Measurements from ENCODE around the gene CLK2. TPM values are rescaled to one million over a fixed set of nuclear protein-coding genes. Genes with fewer than 3 reads are reported as not detected.
A peak's percentile ranks its signal among the peaks of the same experiment; 100 is the strongest.
"Not testable (repeated sequence)": the region's sequence is repeated elsewhere in the genome, so short reads cannot be mapped to it uniquely, and the experiment has no call there.

Gene CLK2
- total RNA-seq, 1 donor from 2014 or later, result 101 TPM

DNA sequence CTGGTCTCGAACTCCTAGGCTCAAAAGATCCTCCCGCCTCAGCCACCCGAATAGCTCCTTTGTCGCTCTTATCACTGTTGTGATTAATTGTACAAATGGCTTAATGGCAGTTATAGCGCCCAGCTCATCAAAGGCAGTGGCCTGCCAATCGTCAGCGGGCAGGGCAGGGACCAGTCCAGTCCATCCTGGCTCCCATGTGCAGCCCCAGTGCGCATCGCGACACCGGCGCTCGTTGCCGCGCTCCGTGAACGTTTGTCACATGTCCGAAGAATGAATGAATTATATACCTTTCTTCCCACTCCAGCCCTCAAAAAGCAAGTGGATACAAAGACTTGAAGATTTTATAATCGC, 46.4 kb downstream of the CLK2 start:
- Mint-ChIP-seq H3K9me3 (no peaks in the 10 kb centered on the region), H3K27ac (ENCODE audit: unreplicated experiment) (peak overlapping the region; percentile 97), H3K4me3 (peak overlapping the region; percentile 94), H3K36me3 (ENCODE audit: low read depth) (peaks cover 4% of the 10 kb centered on the region), H3K27me3 (ENCODE audit: low read depth) (no peaks in the 10 kb centered on the region), H3K4me1 (peaks cover 37% of the 10 kb centered on the region)
- peak; percentile 45 for DNase-seq (ENCODE audit: low read depth, low spot score)
- TF ChIP-seq, protein P1, sequence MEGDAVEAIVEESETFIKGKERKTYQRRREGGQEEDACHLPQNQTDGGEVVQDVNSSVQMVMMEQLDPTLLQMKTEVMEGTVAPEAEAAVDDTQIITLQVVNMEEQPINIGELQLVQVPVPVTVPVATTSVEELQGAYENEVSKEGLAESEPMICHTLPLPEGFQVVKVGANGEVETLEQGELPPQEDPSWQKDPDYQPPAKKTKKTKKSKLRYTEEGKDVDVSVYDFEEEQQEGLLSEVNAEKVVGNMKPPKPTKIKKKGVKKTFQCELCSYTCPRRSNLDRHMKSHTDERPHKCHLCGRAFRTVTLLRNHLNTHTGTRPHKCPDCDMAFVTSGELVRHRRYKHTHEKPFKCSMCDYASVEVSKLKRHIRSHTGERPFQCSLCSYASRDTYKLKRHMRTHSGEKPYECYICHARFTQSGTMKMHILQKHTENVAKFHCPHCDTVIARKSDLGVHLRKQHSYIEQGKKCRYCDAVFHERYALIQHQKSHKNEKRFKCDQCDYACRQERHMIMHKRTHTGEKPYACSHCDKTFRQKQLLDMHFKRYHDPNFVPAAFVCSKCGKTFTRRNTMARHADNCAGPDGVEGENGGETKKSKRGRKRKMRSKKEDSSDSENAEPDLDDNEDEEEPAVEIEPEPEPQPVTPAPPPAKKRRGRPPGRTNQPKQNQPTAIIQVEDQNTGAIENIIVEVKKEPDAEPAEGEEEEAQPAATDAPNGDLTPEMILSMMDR (conservative IDR thresholded peaks at IDR 0.05), result peak; percentile 31

DNA sequence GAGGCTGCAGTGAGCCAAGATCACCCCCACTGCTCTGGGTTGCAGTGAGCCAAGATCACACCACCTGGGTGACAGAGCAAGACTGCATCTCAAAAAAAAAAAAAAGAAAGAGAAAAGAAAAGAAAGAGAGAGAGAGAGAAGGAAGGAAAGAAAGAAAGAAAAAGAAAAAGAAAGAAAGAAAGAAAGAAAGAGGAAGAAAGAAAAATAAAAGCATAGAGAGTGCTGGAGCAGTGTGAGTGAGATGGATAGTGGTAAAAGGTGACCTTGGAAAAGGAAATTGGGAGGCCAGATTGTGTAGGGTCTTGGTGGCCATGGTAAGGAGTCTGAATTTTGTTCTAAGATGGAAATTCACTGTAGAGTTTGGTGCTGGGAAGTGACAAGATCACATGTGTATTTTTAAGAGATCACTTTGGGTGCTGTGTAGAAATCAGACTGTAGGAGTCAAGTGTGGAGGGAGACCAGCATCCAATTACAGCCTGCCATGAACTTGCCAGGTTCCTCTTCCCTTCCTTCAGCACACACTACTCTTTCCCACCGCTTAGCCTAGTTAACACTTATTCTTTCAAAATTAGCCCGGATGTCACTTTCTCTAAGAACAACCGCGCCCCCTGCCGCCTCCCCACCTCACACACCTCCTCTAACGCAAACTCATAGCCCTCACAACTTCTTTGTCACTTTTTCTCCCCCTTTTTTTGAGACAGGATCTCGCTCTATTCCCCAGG, 47.0 kb downstream of the CLK2 start:
- no peaks in the 10 kb centered on the region for H3K27me3 Mint-ChIP-seq (ENCODE audit: low read depth)
- H3K9me3 Mint-ChIP-seq, result no peaks in the 10 kb centered on the region
- H3K27ac Mint-ChIP-seq (ENCODE audit: unreplicated experiment), result peak overlapping the region; percentile 97
- TF ChIP-seq, protein P1 (conservative IDR thresholded peaks at IDR 0.05), result peak; percentile 56
- peaks cover 4% of the 10 kb centered on the region for H3K36me3 Mint-ChIP-seq (ENCODE audit: low read depth)
- H3K4me1 Mint-ChIP-seq, result peaks cover 37% of the 10 kb centered on the region
- H3K4me3 Mint-ChIP-seq, result peak overlapping the region; percentile 94
- DNase-seq (ENCODE audit: low read depth, low spot score), result peak; percentile 48

DNA sequence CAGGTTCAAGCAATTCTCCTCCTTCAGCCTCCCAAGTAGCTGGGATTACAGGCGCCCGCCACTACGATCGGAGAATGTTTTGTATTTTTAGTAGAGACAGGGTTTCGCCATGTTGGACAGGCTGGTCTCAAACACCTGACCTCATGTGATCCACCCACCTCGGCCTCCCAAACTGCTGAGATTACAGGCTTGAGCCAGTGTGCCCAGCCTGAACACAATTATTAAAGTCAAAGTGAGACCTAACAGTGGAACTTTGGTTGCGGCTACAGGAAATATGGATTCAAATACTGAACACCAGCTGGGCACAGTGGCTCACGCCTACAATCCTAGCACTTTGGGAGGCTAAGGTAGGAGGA, 47.9 kb downstream of the CLK2 start:
- H3K27me3 Mint-ChIP-seq (ENCODE audit: low read depth); DNase-seq (ENCODE audit: low read depth, low spot score); H3K36me3 Mint-ChIP-seq (ENCODE audit: low read depth); H3K9me3 Mint-ChIP-seq: not testable (repeated sequence)
- Mint-ChIP-seq H3K27ac (ENCODE audit: unreplicated experiment) (peak overlapping the region; percentile 75), H3K4me1 (peaks cover 37% of the 10 kb centered on the region), H3K4me3 (peak overlapping the region; percentile 94)

DNA sequence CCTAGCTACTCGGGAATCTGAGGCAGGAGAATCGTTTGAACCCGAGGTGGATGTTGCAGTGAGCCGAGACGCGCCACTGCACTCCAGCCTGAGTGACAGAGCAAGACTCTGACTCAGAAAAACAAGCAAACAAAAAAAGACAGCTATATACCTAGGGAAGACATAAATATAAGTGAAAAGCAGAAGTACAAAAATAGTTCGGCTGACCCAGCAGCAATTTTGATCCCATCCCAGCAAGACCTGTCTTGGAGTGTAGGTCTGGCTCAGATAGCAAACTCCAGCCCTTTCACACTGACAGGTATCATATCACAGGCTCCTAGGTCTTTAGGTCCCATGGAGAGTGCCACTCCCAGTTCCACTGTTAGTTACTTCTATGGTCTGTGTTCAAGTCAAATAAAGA, 50.3 kb downstream of the CLK2 start:
- Mint-ChIP-seq H3K4me1 (peaks cover 51% of the 10 kb centered on the region), H3K4me3 (peak overlapping the region; percentile 47), H3K9me3 (no peaks in the 10 kb centered on the region), H3K27me3 (ENCODE audit: low read depth) (no peaks in the 10 kb centered on the region), H3K36me3 (ENCODE audit: low read depth) (peaks cover 4% of the 10 kb centered on the region), H3K27ac (ENCODE audit: unreplicated experiment) (no peak overlapping the region)
- no peak for DNase-seq (ENCODE audit: low read depth, low spot score)
- TF ChIP-seq, protein P1 (conservative IDR thresholded peaks at IDR 0.05), result no peak

DNA sequence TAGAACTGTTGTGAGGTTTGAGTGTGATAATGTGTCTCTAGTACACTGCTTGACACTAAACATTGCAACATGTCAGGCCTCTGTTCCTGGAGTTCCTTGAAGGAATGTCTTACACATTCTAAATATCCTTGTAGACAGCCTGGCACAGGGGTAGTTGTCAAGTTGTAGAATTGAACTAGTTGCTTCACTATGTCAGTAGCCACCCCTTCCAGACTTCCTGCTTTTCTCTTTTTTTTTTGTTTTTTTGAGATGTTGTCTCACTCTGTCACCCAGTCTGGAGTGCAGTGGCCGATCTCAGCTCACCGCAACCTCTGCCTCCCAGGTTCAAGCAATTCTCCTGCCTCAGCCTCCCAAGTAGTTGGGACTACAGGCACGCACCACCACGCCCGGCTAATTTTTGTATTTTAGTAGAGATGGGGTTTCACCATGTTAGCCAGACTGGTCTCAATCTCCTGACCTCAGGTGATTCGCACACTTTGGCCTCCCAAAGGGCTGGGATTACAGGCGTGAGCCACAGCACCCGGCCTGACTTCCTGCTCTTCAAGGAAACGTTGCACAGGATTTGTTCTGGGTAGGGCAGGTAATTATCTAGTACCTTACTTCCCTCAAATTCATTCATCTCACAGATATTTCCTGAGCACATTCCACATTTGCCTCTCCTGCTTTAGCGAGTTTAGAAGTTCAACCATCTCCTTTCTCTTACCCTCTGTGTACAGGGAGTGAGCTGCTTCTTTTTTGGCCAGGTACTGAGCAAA, 52.9 kb downstream of the CLK2 start:
- not testable (repeated sequence) for H3K4me3 Mint-ChIP-seq; H3K36me3 Mint-ChIP-seq (ENCODE audit: low read depth); H3K27me3 Mint-ChIP-seq (ENCODE audit: low read depth)

DNA sequence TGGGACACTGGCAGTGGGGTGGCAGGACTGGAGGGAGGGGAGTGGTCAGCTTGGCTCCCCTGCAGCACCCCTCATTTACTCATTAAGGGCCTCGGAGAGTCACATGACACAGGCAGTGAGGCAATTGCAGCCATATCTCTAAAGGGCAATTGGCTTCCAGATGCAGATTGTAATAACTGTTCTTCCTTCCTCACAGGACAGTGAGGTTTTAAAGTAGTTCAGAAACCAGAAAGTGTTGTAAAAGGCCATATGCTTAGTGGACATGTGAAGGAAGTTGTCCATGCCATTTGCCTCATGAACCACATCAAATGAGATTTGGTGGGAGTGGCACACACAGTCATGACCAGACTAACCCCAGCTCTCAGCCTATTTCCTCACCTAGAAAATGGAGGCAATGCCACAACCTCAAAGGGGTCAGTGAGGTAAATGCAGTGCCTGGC, 53.7 kb downstream of the CLK2 start:
- no peaks in the 10 kb centered on the region for H3K27me3 Mint-ChIP-seq (ENCODE audit: low read depth)
- H3K27ac Mint-ChIP-seq (ENCODE audit: unreplicated experiment), result peak overlapping the region; percentile 59
- TF ChIP-seq, protein P1 (conservative IDR thresholded peaks at IDR 0.05), result no peak
- H3K4me1 Mint-ChIP-seq, result peaks cover 22% of the 10 kb centered on the region
- H3K9me3 Mint-ChIP-seq, result no peaks in the 10 kb centered on the region
- peaks cover 9% of the 10 kb centered on the region for H3K36me3 Mint-ChIP-seq (ENCODE audit: low read depth)
- DNase-seq (ENCODE audit: low read depth, low spot score), result no peak
- no peak overlapping the region for H3K4me3 Mint-ChIP-seq

More for the DNA sequence above, 52.9 kb downstream of the CLK2 start:
- peaks cover 30% of the 10 kb centered on the region for H3K4me1 Mint-ChIP-seq
- H3K9me3 Mint-ChIP-seq; DNase-seq (ENCODE audit: low read depth, low spot score); H3K27ac Mint-ChIP-seq (ENCODE audit: unreplicated experiment): not testable (repeated sequence)
